Muscle of back (tissue), 11 donors: ENCODE data around the gene APOL3. TPM values are rescaled to one million over a fixed set of nuclear protein-coding genes. Genes with fewer than 3 reads are reported as not detected.
"Not testable (repeated sequence)": the region's sequence is repeated elsewhere in the genome, so short reads cannot be mapped to it uniquely, and the experiment has no call there.

ENCODE experiments used
- DNase-seq, 3 donors: peaks; one replicate each; pipeline versions ENCODE4 v3.0.0 to v3.0.0-alpha.2; 2013
- polyA plus RNA-seq, 10 donors: library from polyadenylated mRNA; unstranded; fragments of 120-200 nt; gene quantifications; one replicate each; pipeline ENCODE4 v1.2.1, GENCODE V29; 2013; ENCODE audit not compliant: insufficient read length in 10 of 10

The APOL3 gene
- polyA plus RNA-seq, 10 donors, result 6.6 to 17.1 (median 12.7) TPM

GRCh38 chr22:36136988-36137387, 23.6 kb downstream of the APOL3 start:
- no peak for DNase-seq

- no peak for DNase-seq
Measured at GRCh38 chr22:36136475-36136874, 24.1 kb downstream of the APOL3 start.

- DNase-seq, result no peak
Measured at GRCh38 chr22:36135306-36135980, 25.1 kb downstream of the APOL3 start.

- no peak for DNase-seq
Measured at GRCh38 chr22:36134182-36134581, 26.4 kb downstream of the APOL3 start.

- no peak for DNase-seq
Measured at GRCh38 chr22:36131907-36132306, 28.6 kb downstream of the APOL3 start.

GRCh38 chr22:36129486-36130388, 30.8 kb downstream of the APOL3 start:
- DNase-seq, result no peak

GRCh38 chr22:36129071-36129470, 31.5 kb downstream of the APOL3 start:
- no peak for DNase-seq

GRCh38 chr22:36125994-36126531, 34.5 kb downstream of the APOL3 start:
- DNase-seq, result no peak

- DNase-seq, result no peak
Measured at GRCh38 chr22:36125434-36125833, 35.1 kb downstream of the APOL3 start.

GRCh38 chr22:36124666-36125065, 35.9 kb downstream of the APOL3 start:
- no peak for DNase-seq

GRCh38 chr22:36123673-36124630, 36.6 kb downstream of the APOL3 start:
- peak; percentile 94 to 98 (median 97) for DNase-seq

- DNase-seq, result not testable (repeated sequence)
Measured at GRCh38 chr22:36120621-36121351, 39.8 kb downstream of the APOL3 start.

GRCh38 chr22:36117053-36117554, 43.5 kb downstream of the APOL3 start:
- DNase-seq, result no peak

- DNase-seq, result no peak
Measured at GRCh38 chr22:36116127-36116526, 44.4 kb downstream of the APOL3 start.

- no peak for DNase-seq
Measured at GRCh38 chr22:36113121-36113520, 47.4 kb downstream of the APOL3 start.

- DNase-seq, result no peak
Measured at GRCh38 chr22:36111316-36111715, 49.2 kb downstream of the APOL3 start.

GRCh38 chr22:36110306-36110881, 50.2 kb downstream of the APOL3 start:
- DNase-seq, result peak in 2 of 3 donors; percentile 49 to 67

GRCh38 chr22:36107436-36107835, 53.1 kb downstream of the APOL3 start:
- DNase-seq, result no peak

GRCh38 chr22:36106910-36107309, 53.6 kb downstream of the APOL3 start:
- no peak for DNase-seq

GRCh38 chr22:36104988-36105387, 55.6 kb downstream of the APOL3 start:
- no peak for DNase-seq
